OCI-LY1 (cell line): ENCODE results near the gene DAAM1.

Source experiments
- H2AFZ ChIP-seq: fragments of 200-600 bp; sonication (generic), shearing (Covaris generic); 2 replicates; pipeline ENCODE4 v1.6.0; 2014; ENCODE audit warnings: antibody characterized with exemption, mild to moderate bottlenecking, low read length
- H3F3A ChIP-seq: fragments of 200-600 bp; sonication (generic), shearing (Covaris generic); 2 replicates; pipeline ENCODE4 v1.6.0; 2014; ENCODE audit warnings: mild to moderate bottlenecking, antibody characterized with exemption, low read length, moderate library complexity; ENCODE audit not compliant: insufficient read depth
- H3K27ac ChIP-seq: fragments of 200-600 bp; sonication (generic); 2 replicates; pipeline ENCODE4 v1.5.1; 2014; ENCODE audit warnings: low read length, mixed run types, mild to moderate bottlenecking, low read depth; ENCODE audit not compliant: poor library complexity, severe bottlenecking
- H3K27me3 ChIP-seq: fragments of 200-600 bp; sonication (generic); 2 replicates; pipeline ENCODE4 v1.6.0; 2014; ENCODE audit warnings: antibody characterized with exemption, mild to moderate bottlenecking, low read length, moderate library complexity; ENCODE audit not compliant: insufficient read depth
- H3K36me3 ChIP-seq: fragments of 200-600 bp; sonication (generic); 2 replicates; pipeline ENCODE4 v1.6.1; 2014; ENCODE audit warnings: mild to moderate bottlenecking, antibody characterized with exemption, low read length, moderate library complexity, mixed read lengths; ENCODE audit not compliant: insufficient read depth
- H3K4me1 ChIP-seq: fragments of 200-600 bp; sonication (generic); 2 replicates; pipeline ENCODE4 v1.5.1; 2014; ENCODE audit warnings: mild to moderate bottlenecking, low read length, moderate library complexity; ENCODE audit not compliant: insufficient read depth, severe bottlenecking
- H3K4me2 ChIP-seq: fragments of 200-600 bp; sonication (generic), shearing (Covaris generic); 2 replicates; pipeline ENCODE4 v1.6.1; 2014; ENCODE audit warnings: low read length
- H3K4me3 ChIP-seq: fragments of 200-600 bp; sonication (generic); 2 replicates; pipeline ENCODE4 v1.5.1; 2014; ENCODE audit warnings: low read length, low read depth, mild to moderate bottlenecking, mixed read lengths; ENCODE audit not compliant: poor library complexity, severe bottlenecking
- H3K79me2 ChIP-seq: fragments of 200-600 bp; shearing (Covaris generic); 2 replicates; pipeline ENCODE4 v1.6.1; 2016; ENCODE audit warnings: mixed run types, low read length, mixed read lengths; ENCODE audit not compliant: insufficient read depth
- H3K9ac ChIP-seq: fragments of 200-600 bp; sonication (generic), shearing (Covaris generic); 2 replicates; pipeline ENCODE4 v1.6.1; 2014; ENCODE audit warnings: mild to moderate bottlenecking, low read length, mixed read lengths
- H3K9me2 ChIP-seq: fragments of 200-600 bp; sonication (generic), shearing (Covaris generic); 2 replicates; pipeline ENCODE4 v1.6.1; 2014; ENCODE audit warnings: low read depth, mild to moderate bottlenecking, low read length, mixed read lengths
- H3K9me3 ChIP-seq: fragments of 200-600 bp; shearing (Covaris generic); 2 replicates; pipeline ENCODE4 v1.6.1; 2014; ENCODE audit warnings: low read length, mixed read lengths
- H4K20me1 ChIP-seq: fragments of 200-600 bp; sonication (generic), shearing (Covaris generic); 2 replicates; pipeline ENCODE4 v1.6.0; 2016; ENCODE audit warnings: mild to moderate bottlenecking, low read length; ENCODE audit not compliant: insufficient read depth
- EZH2 ChIP-seq: fragments of 200-600 bp; sonication (generic), shearing (Covaris generic); IDR thresholded peaks from 2 replicates; pipeline ENCODE4 v1.8.0; 2017; ENCODE audit warnings: borderline replicate concordance, mixed run types, mild to moderate bottlenecking, antibody characterized with exemption, low read length, moderate library complexity, mixed read lengths
- TF ChIP-seq, protein P1 (sequence below): fragments of 200-600 bp; sonication (generic), shearing (Covaris generic); IDR thresholded peaks from 2 replicates; pipeline ENCODE4 v1.5.1; 2017; ENCODE audit warnings: mild to moderate bottlenecking, antibody characterized with exemption, low read length, moderate library complexity, mixed read lengths

The DAAM1 gene

DNA sequence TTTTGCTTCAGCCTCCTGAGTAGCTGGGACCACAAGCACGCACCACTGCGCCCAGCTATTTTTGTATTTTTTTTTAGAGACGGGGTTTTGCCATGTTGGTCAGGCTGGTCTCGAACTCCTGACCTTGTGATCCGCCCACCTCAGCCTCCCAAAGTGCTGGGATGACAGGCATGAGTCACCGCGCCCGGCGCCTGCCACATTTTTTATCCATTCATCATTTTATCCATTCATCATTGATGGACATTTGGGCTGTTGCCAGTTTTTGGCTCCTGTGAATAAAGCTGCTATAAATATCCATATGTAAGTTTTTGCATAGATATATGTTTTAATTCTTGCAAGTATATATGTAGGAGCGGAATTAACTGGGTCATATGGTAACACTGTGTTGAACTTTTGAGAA, 79.5 kb downstream of the DAAM1 start:
- Histone ChIP-seq H3K79me2 (no peaks in the 10 kb centered on the region), H3F3A (no peaks in the 10 kb centered on the region), H2AFZ (no peak overlapping the region), H3K9me3 (no peaks in the 10 kb centered on the region), H3K4me2 (no peak overlapping the region), H3K4me1 (no peaks in the 10 kb centered on the region), H3K4me3 (no peak overlapping the region), H3K9ac (no peak overlapping the region), H4K20me1 (no peaks in the 10 kb centered on the region), H3K27ac (no peak overlapping the region), H3K27me3 (no peaks in the 10 kb centered on the region), H3K36me3 (peaks cover 67% of the 10 kb centered on the region), H3K9me2 (no peaks in the 10 kb centered on the region)
- TF ChIP-seq, protein P1, sequence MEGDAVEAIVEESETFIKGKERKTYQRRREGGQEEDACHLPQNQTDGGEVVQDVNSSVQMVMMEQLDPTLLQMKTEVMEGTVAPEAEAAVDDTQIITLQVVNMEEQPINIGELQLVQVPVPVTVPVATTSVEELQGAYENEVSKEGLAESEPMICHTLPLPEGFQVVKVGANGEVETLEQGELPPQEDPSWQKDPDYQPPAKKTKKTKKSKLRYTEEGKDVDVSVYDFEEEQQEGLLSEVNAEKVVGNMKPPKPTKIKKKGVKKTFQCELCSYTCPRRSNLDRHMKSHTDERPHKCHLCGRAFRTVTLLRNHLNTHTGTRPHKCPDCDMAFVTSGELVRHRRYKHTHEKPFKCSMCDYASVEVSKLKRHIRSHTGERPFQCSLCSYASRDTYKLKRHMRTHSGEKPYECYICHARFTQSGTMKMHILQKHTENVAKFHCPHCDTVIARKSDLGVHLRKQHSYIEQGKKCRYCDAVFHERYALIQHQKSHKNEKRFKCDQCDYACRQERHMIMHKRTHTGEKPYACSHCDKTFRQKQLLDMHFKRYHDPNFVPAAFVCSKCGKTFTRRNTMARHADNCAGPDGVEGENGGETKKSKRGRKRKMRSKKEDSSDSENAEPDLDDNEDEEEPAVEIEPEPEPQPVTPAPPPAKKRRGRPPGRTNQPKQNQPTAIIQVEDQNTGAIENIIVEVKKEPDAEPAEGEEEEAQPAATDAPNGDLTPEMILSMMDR, result no peak
- TF ChIP-seq EZH2, result no peak

DNA sequence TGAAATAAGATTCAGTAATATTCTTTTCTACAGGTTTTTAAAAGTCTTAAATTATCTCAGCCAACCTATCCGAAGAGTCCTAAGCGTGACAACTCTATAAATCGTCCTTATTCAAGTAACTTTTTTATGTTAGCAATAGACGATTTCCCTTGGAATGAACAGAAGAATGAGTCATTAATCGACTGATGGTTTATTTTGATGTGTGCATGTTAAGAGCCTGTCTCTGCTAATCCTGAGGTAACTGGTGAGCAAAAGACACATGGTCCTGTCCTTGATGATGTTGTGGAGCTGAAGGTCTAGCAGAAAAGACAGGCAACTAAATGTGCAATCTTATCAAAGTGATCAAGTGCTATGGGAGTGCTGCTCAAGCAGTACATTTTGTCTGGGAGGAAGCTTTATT, 80.4 kb downstream of the DAAM1 start:
- Histone ChIP-seq H3K4me1 (peaks cover 7% of the 10 kb centered on the region), H4K20me1 (no peaks in the 10 kb centered on the region), H3K9me2 (no peaks in the 10 kb centered on the region), H3K9me3 (no peaks in the 10 kb centered on the region), H3K4me2 (no peak overlapping the region), H3K27me3 (no peaks in the 10 kb centered on the region), H3K9ac (no peak overlapping the region), H3K79me2 (no peaks in the 10 kb centered on the region), H3K27ac (no peak overlapping the region), H2AFZ (no peak overlapping the region), H3K4me3 (no peak overlapping the region), H3F3A (no peaks in the 10 kb centered on the region), H3K36me3 (peaks cover 59% of the 10 kb centered on the region)
- TF ChIP-seq, protein P1, result no peak
- TF ChIP-seq EZH2, result no peak

DNA sequence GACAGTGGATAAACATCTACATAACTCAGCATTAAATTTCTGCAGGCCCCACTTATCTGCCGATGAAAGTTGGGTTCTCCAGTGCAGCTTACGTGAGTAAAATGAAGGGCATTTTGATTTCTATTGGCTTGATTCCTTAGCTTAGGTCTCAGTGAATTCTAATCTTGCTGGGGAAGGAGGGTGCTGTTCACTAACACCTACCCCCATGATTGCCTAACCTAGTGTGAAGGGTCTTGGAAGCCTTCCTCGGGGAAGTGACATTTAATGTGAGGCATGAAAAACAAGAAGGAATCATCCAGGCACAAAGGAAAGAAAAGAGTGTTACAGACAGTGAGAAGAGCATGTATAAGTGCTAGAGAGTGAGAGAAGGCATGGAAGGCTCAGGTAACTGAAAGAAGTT, 81.0 kb downstream of the DAAM1 start:
- no peaks in the 10 kb centered on the region for H3K27me3 ChIP-seq
- peaks cover 13% of the 10 kb centered on the region for H3K4me1 ChIP-seq
- H3K27ac ChIP-seq, result no peak overlapping the region
- no peaks in the 10 kb centered on the region for H3F3A ChIP-seq
- TF ChIP-seq, protein P1, result no peak
- TF ChIP-seq EZH2, result no peak
- no peak overlapping the region for H3K4me3 ChIP-seq
- peaks cover 53% of the 10 kb centered on the region for H3K36me3 ChIP-seq
- no peak overlapping the region for H2AFZ ChIP-seq
- no peak overlapping the region for H3K4me2 ChIP-seq
- H3K9me3 ChIP-seq, result no peaks in the 10 kb centered on the region
- no peaks in the 10 kb centered on the region for H3K79me2 ChIP-seq
- no peaks in the 10 kb centered on the region for H3K9me2 ChIP-seq
- H4K20me1 ChIP-seq, result no peaks in the 10 kb centered on the region
- H3K9ac ChIP-seq, result no peak overlapping the region
